SK-N-MC (cell line): ENCODE data around the gene HMGN3.
"Not testable (repeated sequence)": the region's sequence is repeated elsewhere in the genome, so short reads cannot be mapped to it uniquely, and the experiment has no call there.

Experiments
- DNase-seq: peaks from one replicate; pipeline ENCODE4 v3.0.0-alpha.2; 2011; ENCODE audit warnings: low read depth, low spot score
- H3K27ac ChIP-seq: fragments of 200-600 bp; sonication (generic); 2 replicates; pipeline ENCODE4 v1.5.1; 2016; ENCODE audit warnings: mixed run types
- H3K36me3 ChIP-seq: fragments of 200-600 bp; sonication (generic); 2 replicates; pipeline ENCODE4 v1.6.1; 2017; ENCODE audit warnings: antibody characterized with exemption, low read length, mixed read lengths; ENCODE audit not compliant: insufficient read depth
- H3K4me3 ChIP-seq: fragments of 200-600 bp; sonication (generic); 2 replicates; pipeline ENCODE4 v1.5.1; 2016
- H3K9ac ChIP-seq: fragments of 200-600 bp; sonication (generic); 2 replicates; pipeline ENCODE4 v1.8.0; 2017; ENCODE audit warnings: mixed run types, mixed read lengths; ENCODE audit not compliant: insufficient read length
- H3K9me3 ChIP-seq: fragments of 200-600 bp; sonication (generic); 2 replicates; pipeline ENCODE4 v1.6.1; 2017; ENCODE audit warnings: low read depth, mild to moderate bottlenecking, antibody characterized with exemption, low read length, moderate library complexity, mixed read lengths
- EZH2 ChIP-seq: fragments of 200-600 bp; sonication (generic); IDR thresholded peaks from one replicate; pipeline ENCODE4 v1.6.1; 2017; ENCODE audit warnings: antibody characterized with exemption
- FOXP2 ChIP-seq: optimal IDR thresholded peaks from 2 replicates; pipeline ENCODE3; 2011; ENCODE audit warnings: mild to moderate bottlenecking, moderate library complexity; ENCODE audit not compliant: insufficient read depth; ENCODE audit errors: extremely low read length, control extremely low read depth
- POLR2AphosphoS5 ChIP-seq: IDR thresholded peaks from 2 replicates; pipeline ENCODE4 v1.6.1; 2012; ENCODE audit warnings: mild to moderate bottlenecking, low read depth, low read length, borderline replicate concordance

The HMGN3 gene

DNA sequence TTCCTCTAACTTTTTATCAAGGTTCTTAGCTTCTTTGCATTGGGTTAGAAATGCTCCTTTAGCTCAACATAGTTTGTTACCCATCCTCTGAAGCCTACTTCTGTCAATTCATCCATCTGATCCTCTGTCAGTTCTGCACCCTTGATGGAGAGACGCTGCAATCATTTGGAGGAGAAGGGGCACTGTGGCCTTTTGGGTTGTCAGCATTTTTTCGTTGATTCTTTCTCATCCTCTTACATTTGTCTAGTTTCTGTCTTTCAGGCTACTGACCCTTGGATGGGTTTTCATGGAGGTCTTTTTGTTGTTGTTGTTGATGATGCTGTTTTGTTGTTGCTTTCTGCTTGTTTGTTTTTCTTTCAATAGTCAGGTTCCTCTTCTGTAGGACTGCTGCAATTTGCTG, 26.3 kb upstream of the HMGN3 start:
- no peak overlapping the region for H3K27ac ChIP-seq
- no peak overlapping the region for H3K4me3 ChIP-seq
- no peak for DNase-seq
- H3K9ac ChIP-seq, result no peak overlapping the region
- no peaks in the 10 kb centered on the region for H3K9me3 ChIP-seq
- TF ChIP-seq POLR2AphosphoS5 (no peak), FOXP2 (no peak), EZH2 (no peak)
- H3K36me3 ChIP-seq, result no peaks in the 10 kb centered on the region

GRCh38 chr6:79257381-79258205, 23.1 kb upstream of the HMGN3 start:
- no peaks in the 10 kb centered on the region for H3K36me3 ChIP-seq
- H3K9me3 ChIP-seq, result no peaks in the 10 kb centered on the region
- TF ChIP-seq FOXP2, result no peak
- TF ChIP-seq POLR2AphosphoS5, result no peak
- TF ChIP-seq EZH2, result no peak
- DNase-seq, result no peak
- no peak overlapping the region for H3K4me3 ChIP-seq
- H3K9ac ChIP-seq, result no peak overlapping the region
- no peak overlapping the region for H3K27ac ChIP-seq

DNA sequence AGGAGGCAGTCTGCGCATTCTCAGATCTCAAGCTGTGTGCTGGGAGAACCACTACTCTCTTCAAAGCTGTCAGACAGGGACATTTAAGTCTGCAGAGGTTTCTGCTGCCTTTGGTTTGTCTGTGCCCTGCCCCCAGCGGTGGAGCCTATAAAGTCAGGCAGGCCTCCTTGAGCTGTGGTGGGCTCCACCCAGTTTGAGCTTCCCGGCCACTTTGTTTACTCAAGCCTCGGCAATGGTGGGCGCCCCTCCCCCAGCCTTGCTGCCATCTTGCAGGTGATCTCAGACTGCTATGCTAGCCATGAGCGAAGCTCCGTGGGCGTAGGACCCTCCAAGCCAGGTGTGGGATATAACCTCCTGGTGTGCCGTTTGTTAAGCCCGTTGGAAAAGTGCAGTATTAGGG, 22.3 kb upstream of the HMGN3 start:
- H3K36me3 ChIP-seq, H3K27ac ChIP-seq, H3K4me3 ChIP-seq, H3K9ac ChIP-seq, DNase-seq, H3K9me3 ChIP-seq: not testable (repeated sequence)

DNA sequence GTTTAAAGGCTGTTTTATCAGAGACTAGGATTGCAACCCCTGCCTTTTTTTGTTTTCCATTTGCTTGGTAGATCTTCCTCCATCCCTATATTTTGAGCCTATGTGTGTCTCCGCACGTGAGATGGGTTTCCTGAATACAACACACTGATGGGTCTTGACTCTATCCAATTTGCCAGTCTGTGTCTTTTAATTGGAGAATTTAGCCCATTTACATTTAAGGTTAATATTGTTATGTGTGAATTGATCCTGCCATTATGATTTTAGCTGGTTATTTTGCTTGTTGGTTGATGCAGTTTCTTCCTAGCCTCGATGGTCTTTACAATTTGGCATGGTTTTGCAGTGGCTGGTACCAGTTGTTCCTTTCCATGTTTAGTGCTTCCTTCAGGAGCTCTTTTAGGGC, 20.6 kb upstream of the HMGN3 start:
- H3K27ac ChIP-seq, H3K9me3 ChIP-seq, DNase-seq, H3K36me3 ChIP-seq, H3K9ac ChIP-seq, H3K4me3 ChIP-seq: not testable (repeated sequence)

GRCh38 chr6:79250559-79250958, 16.1 kb upstream of the HMGN3 start:
- TF ChIP-seq FOXP2, result no peak
- TF ChIP-seq EZH2, result no peak
- TF ChIP-seq POLR2AphosphoS5, result no peak
- H3K36me3 ChIP-seq, result no peaks in the 10 kb centered on the region
- DNase-seq, result no peak
- no peaks in the 10 kb centered on the region for H3K9me3 ChIP-seq
- no peak overlapping the region for H3K4me3 ChIP-seq
- no peak overlapping the region for H3K27ac ChIP-seq
- H3K9ac ChIP-seq, result no peak overlapping the region

- Histone ChIP-seq H3K36me3 (no peaks in the 10 kb centered on the region), H3K9ac (no peak overlapping the region), H3K9me3 (no peaks in the 10 kb centered on the region), H3K27ac (no peak overlapping the region), H3K4me3 (no peak overlapping the region)
- TF ChIP-seq POLR2AphosphoS5 (no peak), FOXP2 (no peak), EZH2 (no peak)
- DNase-seq, result no peak
These were observed 15.6 kb upstream of the HMGN3 start for GRCh38 chr6:79250107-79250514.

DNA sequence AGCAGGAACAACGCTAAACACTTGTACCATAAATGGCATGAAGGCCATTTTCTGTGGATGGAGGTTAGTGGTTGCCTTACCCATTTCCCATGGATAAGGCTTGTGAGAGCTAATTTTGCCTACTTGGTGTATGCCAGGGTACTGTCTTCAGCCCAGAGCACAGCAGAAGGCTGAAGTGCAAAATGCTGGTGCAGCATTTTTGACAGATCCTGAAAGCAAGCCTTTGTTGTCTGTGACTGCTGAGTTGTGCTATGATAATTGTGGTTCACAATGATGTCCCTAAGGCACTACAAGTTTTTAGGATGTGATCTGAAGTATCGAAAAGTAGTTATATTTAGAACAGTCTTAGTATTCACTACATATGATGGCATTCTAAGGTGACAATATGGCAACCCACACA, 14.7 kb upstream of the HMGN3 start:
- no peak overlapping the region for H3K9ac ChIP-seq
- H3K27ac ChIP-seq, result no peak overlapping the region
- H3K36me3 ChIP-seq, result no peaks in the 10 kb centered on the region
- no peak for DNase-seq
- H3K4me3 ChIP-seq, result no peak overlapping the region
- TF ChIP-seq EZH2, result no peak
- TF ChIP-seq POLR2AphosphoS5, result no peak
- no peak for TF ChIP-seq FOXP2
- H3K9me3 ChIP-seq, result no peaks in the 10 kb centered on the region

DNA sequence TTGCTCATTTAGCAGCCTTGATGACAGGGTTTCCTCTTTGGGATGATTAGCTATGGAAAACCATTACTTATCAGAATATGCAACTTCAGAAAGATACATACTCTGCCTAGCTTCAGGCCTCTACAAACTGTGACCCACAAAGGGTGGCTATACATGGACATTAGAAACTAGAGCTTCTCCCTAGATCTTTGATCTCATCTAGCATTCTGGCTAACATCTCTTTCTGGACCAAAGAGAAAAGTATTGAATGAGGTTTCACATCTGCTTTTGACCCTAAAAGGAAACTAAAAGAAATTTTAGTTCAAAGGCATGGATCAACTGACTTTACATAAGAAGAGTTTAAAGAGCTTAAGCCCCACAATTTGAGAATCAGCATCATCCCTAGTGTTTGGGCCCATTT, 12.4 kb upstream of the HMGN3 start:
- no peak overlapping the region for H3K9ac ChIP-seq
- H3K9me3 ChIP-seq, result no peaks in the 10 kb centered on the region
- no peaks in the 10 kb centered on the region for H3K36me3 ChIP-seq
- no peak for DNase-seq
- no peak overlapping the region for H3K4me3 ChIP-seq
- H3K27ac ChIP-seq, result no peak overlapping the region
- TF ChIP-seq FOXP2 (no peak), POLR2AphosphoS5 (no peak)

DNA sequence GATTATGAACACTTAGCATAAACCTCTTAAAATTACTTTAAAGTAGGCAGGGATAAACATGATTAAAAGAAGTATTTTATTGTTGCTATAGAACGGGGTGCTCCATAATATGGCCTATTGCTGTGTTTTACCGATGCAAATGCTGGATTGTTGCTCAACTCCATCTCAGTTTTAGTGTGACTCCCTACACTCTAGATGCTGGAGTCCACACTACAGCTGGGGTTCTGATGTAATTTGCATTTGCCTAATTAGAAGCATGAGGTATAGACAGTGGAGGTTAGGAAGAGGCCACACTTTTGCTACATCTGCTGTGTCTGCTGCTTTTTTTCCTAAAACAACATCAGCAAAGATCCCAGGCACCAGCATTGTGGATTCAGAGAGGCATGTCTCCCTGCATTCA, 6.7 kb upstream of the HMGN3 start:
- TF ChIP-seq POLR2AphosphoS5 (no peak), EZH2 (no peak)
- Histone ChIP-seq H3K36me3 (no peaks in the 10 kb centered on the region), H3K9ac (no peak overlapping the region), H3K27ac (no peak overlapping the region), H3K9me3 (no peaks in the 10 kb centered on the region), H3K4me3 (no peak overlapping the region)
- no peak for DNase-seq
